Thyroid gland (tissue), 4 donors: ENCODE results near the gene SGPP1.

Experiments used
- CTCF ChIP-seq, 6 experiments: fragments of 200-600 bp in 3 of 6; fragments of 450-650 bp in 3 of 6; sonication (generic) in 3 of 6; IDR thresholded peaks; one replicate each; pipeline ENCODE4 v1.5.1; 2016 to 2019; ENCODE audit warnings: antibody characterized with exemption in 6 of 6, mild to moderate bottlenecking in 2 of 6, inconsistent platforms in 1 of 6, moderate library complexity in 1 of 6
- POLR2A ChIP-seq, 2 donors: fragments of 450-650 bp; IDR thresholded peaks; one replicate each; pipeline ENCODE4 v1.6.1; 2017; ENCODE audit warnings: antibody characterized with exemption in 2 of 2, mild to moderate bottlenecking in 2 of 2, moderate library complexity in 1 of 2

DNA sequence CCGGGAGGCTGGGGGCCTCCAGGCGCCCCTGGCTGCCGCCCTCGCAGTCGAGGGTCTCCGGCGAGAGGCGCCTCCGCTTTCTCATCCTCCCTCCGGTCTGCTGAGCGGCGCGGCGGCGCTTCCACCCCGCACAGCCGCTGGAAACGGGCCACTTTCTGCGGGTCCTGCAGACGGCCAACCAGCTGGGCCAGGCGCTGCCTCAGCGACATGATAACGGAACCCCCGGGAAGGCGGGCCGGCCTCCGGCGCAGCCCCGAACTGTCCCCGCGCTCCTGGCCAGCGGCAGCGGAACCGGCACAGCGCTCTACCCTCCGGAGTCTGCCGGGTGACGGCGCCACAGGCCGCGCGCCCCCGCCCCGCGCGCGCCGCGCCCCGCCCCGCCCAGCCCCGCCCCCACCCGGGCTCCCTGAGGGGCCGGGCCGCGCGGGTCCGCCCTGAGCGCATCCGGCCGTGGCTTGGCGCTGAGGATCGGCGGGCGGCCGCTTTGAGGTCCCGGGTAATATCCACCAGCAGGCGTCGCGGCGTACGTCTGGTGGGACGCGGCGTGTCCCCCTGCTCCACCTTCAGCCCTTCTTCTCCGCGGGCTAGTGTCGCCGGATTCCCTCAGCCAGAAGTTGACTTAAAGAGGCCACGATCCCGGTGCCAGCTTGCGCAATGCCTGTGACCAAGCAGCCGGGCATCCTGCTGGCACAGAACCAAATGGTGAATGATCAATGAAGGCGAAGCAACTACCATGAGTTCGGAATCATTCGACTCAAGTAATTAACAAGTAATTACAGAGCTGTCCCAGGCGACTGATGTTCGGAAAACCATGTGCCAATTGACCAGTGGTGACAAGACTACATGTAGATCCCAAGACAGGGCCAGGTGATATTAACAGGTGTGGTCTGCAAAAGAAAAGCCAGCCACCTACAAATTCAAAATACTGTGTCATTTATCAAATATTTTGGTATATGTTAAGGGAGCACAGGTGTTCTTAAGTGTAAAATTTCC lies at the start of gene SGPP1:
- TF ChIP-seq CTCF (IDR thresholded peaks at IDR 0.05) (peak in 4 of 6 experiments; percentile 20 to 29 (median 24)), POLR2A (IDR thresholded peaks at IDR 0.05) (peak in 1 of 2 donors; percentile 80)
